Measurements from ENCODE around the gene RANBP9. TPM values are rescaled to one million over a fixed set of nuclear protein-coding genes. Genes with fewer than 3 reads are reported as not detected.

The RANBP9 gene
- total and polyA plus RNA-seq, 2 donors (not counting 3 experiments of a cell fraction or from before 2014, with no cell fraction given), result 15.1 to 40.2 TPM

DNA sequence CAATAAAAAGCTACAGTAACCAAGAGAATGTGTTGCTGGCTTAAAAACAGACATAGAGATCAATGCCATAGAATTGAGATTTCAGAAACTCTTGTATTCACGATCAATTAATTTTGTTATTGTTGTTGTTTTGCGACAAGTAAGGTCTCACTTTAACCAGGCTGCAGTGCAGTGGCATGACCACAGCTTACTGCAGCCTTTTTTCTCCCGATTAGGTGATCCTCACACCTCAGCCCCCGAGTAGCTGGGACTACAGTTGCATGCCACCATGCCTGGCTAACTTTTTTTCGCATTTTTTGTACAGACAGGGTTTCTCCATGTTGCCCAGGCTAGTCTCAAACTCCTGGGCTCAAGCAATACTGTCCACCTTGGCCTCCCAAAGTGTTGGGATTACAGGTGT is 42.2 kb downstream of the RANBP9 start:
- ChIA-PET CTCF (interaction anchor here (1.8 kb wide), 1 partner anchor 11 kb away, joined by 5 read pairs; no protein-coding TSS in a partner anchor), POLR2A (interaction anchor here (0.9 kb wide), 1 partner anchor 9 kb away, joined by 3 read pairs; no protein-coding TSS in a partner anchor)
- no peaks in the 10 kb centered on the region for H3K9me3 ChIP-seq (replicated peaks; ENCODE audit: control insufficient read depth, insufficient read depth, low read length)
- H3K4me2 ChIP-seq (ENCODE audit: insufficient read depth, low read length), result no peak overlapping the region
- intact Hi-C loops (cut with micrococcal nuclease) (no loop called here), dilution Hi-C loops (cut with MboI; ENCODE audit: extremely low pct_ligation_motif_present, low sequenced_read_pairs) (no loop called here)
- H3K4me3 ChIP-seq (replicated peaks in 1 of 3; ENCODE audit: insufficient read depth in 1 of 3, low read depth in 1 of 3, low read length in 3 of 3), result no peak overlapping the region
- DNase-seq (ENCODE audit: low read depth, low spot score), result no peak
- peaks cover 15% of the 10 kb centered on the region for H4K20me1 ChIP-seq (replicated peaks; ENCODE audit: control insufficient read depth, extremely low read depth, insufficient read depth, low read length)
- no peaks in the 10 kb centered on the region for H3K36me3 ChIP-seq (ENCODE audit: control insufficient read depth in 2 of 2, extremely low read depth in 1 of 2, insufficient read depth in 2 of 2, low read length in 2 of 2)
- no peak overlapping the region for H3K9ac ChIP-seq (replicated peaks; ENCODE audit: extremely low read depth, insufficient read depth, low read length)
- peaks cover 91% of the 10 kb centered on the region for H3K79me2 ChIP-seq (ENCODE audit: control insufficient read depth, insufficient read depth, low read length)
- FAIRE-seq, result no peak
- no peak overlapping the region for H3K27ac ChIP-seq (ENCODE audit: insufficient read depth, low read depth, low read length)
- H2AFZ ChIP-seq (ENCODE audit: low read depth, low read length), result no peak overlapping the region
- no peaks in the 10 kb centered on the region for H3K9me1 ChIP-seq (replicated peaks; ENCODE audit: control insufficient read depth, extremely low read depth, insufficient read depth, low read length)
- TF ChIP-seq POLR2AphosphoS5 (IDR thresholded peaks at IDR 0.05; ENCODE audit: insufficient read depth, low read depth, low read length) (no peak), POLR2A (IDR thresholded peaks at IDR 0.05; ENCODE audit: low read depth, low read length) (no peak), JUN (IDR thresholded peaks at IDR 0.05; ENCODE audit: borderline replicate concordance, insufficient read depth, insufficient read length, low read depth) (no peak), EZH2 (IDR thresholded peaks at IDR 0.05; ENCODE audit: borderline replicate concordance, low read depth, low read length, severe bottlenecking) (no peak), FOS (IDR thresholded peaks at IDR 0.05; ENCODE audit: borderline replicate concordance, insufficient read depth, low read length) (no peak), MYC (IDR thresholded peaks at IDR 0.05; ENCODE audit: low read depth, low read length) (no peak), GATA2 (IDR thresholded peaks at IDR 0.05; ENCODE audit: insufficient read depth, insufficient read length, low read depth, low read length) (no peak)
- TF ChIP-seq, protein P1, sequence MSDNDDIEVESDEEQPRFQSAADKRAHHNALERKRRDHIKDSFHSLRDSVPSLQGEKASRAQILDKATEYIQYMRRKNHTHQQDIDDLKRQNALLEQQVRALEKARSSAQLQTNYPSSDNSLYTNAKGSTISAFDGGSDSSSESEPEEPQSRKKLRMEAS (IDR thresholded peaks at IDR 0.05; ENCODE audit: insufficient read depth, insufficient read length), result no peak
- TF ChIP-seq, protein P2, sequence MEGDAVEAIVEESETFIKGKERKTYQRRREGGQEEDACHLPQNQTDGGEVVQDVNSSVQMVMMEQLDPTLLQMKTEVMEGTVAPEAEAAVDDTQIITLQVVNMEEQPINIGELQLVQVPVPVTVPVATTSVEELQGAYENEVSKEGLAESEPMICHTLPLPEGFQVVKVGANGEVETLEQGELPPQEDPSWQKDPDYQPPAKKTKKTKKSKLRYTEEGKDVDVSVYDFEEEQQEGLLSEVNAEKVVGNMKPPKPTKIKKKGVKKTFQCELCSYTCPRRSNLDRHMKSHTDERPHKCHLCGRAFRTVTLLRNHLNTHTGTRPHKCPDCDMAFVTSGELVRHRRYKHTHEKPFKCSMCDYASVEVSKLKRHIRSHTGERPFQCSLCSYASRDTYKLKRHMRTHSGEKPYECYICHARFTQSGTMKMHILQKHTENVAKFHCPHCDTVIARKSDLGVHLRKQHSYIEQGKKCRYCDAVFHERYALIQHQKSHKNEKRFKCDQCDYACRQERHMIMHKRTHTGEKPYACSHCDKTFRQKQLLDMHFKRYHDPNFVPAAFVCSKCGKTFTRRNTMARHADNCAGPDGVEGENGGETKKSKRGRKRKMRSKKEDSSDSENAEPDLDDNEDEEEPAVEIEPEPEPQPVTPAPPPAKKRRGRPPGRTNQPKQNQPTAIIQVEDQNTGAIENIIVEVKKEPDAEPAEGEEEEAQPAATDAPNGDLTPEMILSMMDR (IDR thresholded peaks at IDR 0.05; ENCODE audit: extremely low read depth in 1 of 2, insufficient read depth in 1 of 2, low read depth in 1 of 2, low read length in 2 of 2), result no peak
- BruUV-seq (replicated peaks), result no TSS peak
- no peaks in the 10 kb centered on the region for H3K4me1 ChIP-seq (ENCODE audit: control insufficient read depth, extremely low read depth, insufficient read depth, low read length)
- no peaks in the 10 kb centered on the region for H3K27me3 ChIP-seq (ENCODE audit: control insufficient read depth in 2 of 2, insufficient read depth in 2 of 2, low read length in 2 of 2)

All from endothelial cell of umbilical vein (primary cell).